ENCODE results near the gene GALNT13. TPM values are rescaled to one million over a fixed set of nuclear protein-coding genes. Genes with fewer than 3 reads are reported as not detected.

Gene GALNT13
- total and polyA plus RNA-seq, 2 donors from 2014 or later, result 0.57 TPM; not detected in 1

DNA sequence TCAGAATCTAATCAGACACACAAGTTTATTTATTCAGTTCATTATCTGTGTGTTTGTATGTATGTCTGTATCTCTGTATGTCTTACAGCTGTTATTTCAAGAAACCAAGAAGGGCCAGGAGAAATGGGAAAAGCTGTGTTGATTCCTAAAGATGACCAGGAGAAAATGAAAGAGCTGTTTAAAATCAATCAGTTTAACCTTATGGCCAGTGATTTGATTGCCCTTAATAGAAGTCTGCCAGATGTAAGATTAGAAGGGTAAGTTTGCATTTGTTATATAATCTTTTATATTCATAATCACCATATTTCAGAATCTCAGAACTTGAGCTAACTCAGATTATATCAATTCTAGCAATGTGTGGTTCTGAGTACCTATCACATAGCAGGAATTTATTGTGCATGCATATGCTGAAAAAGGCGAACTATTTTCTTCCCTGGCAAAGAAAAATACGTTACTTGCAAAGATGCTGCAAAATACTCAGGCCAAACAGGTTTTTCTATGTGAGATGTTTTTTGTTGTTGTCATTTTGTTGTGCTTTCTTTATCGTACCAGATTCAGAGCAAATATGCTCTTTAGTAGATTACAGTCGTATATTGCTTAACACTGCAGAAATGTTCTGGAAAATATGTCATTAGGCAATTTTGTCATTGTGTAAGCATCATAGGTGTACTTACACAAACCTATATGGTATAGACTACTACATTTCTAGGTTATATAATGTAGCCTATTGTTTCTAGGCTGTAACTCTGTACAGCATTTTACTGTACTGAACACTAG lies 268.7 kb downstream of the GALNT13 start:
- no peak for DNase-seq
- no peak for FAIRE-seq
- H3K4me3 ChIP-seq (ENCODE audit: low read length in 3 of 3), result no peak overlapping the region
- intact Hi-C loops (cut with DNase I), result no loop called here
- no peaks in the 10 kb centered on the region for H3K27me3 ChIP-seq (ENCODE audit: control insufficient read depth, insufficient read depth, low read length)
- no peaks in the 10 kb centered on the region for H3K9me3 ChIP-seq (ENCODE audit: control insufficient read depth in 2 of 3, insufficient read depth in 1 of 3, low read length in 3 of 3)
- H3K4me1 ChIP-seq (ENCODE audit: control insufficient read depth in 2 of 3, insufficient read depth in 2 of 3, low read depth in 1 of 3, low read length in 3 of 3), result no peaks in the 10 kb centered on the region
- TF ChIP-seq, protein P1, sequence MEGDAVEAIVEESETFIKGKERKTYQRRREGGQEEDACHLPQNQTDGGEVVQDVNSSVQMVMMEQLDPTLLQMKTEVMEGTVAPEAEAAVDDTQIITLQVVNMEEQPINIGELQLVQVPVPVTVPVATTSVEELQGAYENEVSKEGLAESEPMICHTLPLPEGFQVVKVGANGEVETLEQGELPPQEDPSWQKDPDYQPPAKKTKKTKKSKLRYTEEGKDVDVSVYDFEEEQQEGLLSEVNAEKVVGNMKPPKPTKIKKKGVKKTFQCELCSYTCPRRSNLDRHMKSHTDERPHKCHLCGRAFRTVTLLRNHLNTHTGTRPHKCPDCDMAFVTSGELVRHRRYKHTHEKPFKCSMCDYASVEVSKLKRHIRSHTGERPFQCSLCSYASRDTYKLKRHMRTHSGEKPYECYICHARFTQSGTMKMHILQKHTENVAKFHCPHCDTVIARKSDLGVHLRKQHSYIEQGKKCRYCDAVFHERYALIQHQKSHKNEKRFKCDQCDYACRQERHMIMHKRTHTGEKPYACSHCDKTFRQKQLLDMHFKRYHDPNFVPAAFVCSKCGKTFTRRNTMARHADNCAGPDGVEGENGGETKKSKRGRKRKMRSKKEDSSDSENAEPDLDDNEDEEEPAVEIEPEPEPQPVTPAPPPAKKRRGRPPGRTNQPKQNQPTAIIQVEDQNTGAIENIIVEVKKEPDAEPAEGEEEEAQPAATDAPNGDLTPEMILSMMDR (IDR thresholded peaks at IDR 0.05; ENCODE audit: borderline replicate concordance, extremely low read depth, insufficient read depth), result no peak
- H3K27ac ChIP-seq (ENCODE audit: low read depth in 2 of 2, low read length in 2 of 2), result no peak overlapping the region
- H3K9ac ChIP-seq (ENCODE audit: low read length in 3 of 3), result no peak overlapping the region
- H3K36me3 ChIP-seq (ENCODE audit: control insufficient read depth in 2 of 3, insufficient read depth in 3 of 3, low read length in 3 of 3), result no peaks in the 10 kb centered on the region

DNA sequence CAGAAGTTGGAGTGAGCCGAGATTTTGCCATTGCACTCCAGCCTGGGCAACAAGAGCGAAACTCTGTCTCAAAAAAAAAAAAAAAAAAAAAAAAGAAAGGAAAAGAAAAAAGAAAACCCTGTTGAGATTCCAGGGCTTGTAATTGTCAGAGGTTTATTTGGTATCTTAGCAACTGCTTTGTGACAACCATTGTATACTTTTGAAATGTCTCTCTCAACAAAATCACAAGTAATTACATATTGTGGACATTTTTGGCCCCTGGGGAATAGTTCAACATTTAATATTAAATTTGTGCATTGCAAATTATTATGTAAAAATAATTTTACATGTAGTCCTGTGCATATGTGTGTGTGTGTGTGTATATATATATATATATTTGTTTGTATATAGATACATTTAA lies 270.8 kb downstream of the GALNT13 start:
- H3K4me3 ChIP-seq (ENCODE audit: low read length in 3 of 3), result no peak overlapping the region
- no peaks in the 10 kb centered on the region for H3K27me3 ChIP-seq (ENCODE audit: control insufficient read depth, insufficient read depth, low read length)
- TF ChIP-seq, protein P1 (IDR thresholded peaks at IDR 0.05; ENCODE audit: borderline replicate concordance, extremely low read depth, insufficient read depth), result no peak
- intact Hi-C loops (cut with DNase I), result no loop called here
- H3K9me3 ChIP-seq (ENCODE audit: control insufficient read depth in 2 of 3, insufficient read depth in 1 of 3, low read length in 3 of 3), result no peaks in the 10 kb centered on the region
- H3K27ac ChIP-seq (ENCODE audit: low read depth in 2 of 2, low read length in 2 of 2), result no peak overlapping the region
- no peaks in the 10 kb centered on the region for H3K36me3 ChIP-seq (ENCODE audit: control insufficient read depth in 2 of 3, insufficient read depth in 3 of 3, low read length in 3 of 3)
- DNase-seq (no peak), FAIRE-seq (no peak)
- no peak overlapping the region for H3K9ac ChIP-seq (ENCODE audit: low read length in 3 of 3)
- no peaks in the 10 kb centered on the region for H3K4me1 ChIP-seq (ENCODE audit: control insufficient read depth in 2 of 3, insufficient read depth in 2 of 3, low read depth in 1 of 3, low read length in 3 of 3)

DNA sequence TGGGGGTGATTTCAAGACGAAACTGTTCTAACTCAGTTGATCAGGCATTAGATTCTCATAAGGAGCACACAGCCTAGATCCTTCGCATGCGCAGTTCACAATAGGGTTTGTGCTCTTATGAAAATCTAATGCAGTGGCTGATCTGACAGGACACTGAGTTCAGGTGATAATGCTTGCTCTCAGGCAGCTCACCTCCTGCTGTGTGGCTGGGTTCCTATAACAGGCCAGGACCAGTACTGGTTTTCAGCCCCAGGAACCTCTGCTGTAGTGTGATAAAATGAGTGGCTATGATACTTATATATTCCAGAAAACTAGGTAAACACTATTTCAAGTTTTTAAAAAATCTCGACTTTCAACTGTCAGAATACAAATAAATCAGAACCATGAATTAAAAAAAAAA lies 271.4 kb downstream of the GALNT13 start:
- H3K36me3 ChIP-seq (ENCODE audit: control insufficient read depth in 2 of 3, insufficient read depth in 3 of 3, low read length in 3 of 3), result no peaks in the 10 kb centered on the region
- H3K9ac ChIP-seq (ENCODE audit: low read length in 3 of 3), result no peak overlapping the region
- FAIRE-seq, result no peak
- H3K27ac ChIP-seq (ENCODE audit: low read depth in 2 of 2, low read length in 2 of 2), result no peak overlapping the region
- intact Hi-C loops (cut with DNase I), result no loop called here
- no peaks in the 10 kb centered on the region for H3K4me1 ChIP-seq (ENCODE audit: control insufficient read depth in 2 of 3, insufficient read depth in 2 of 3, low read depth in 1 of 3, low read length in 3 of 3)
- H3K4me3 ChIP-seq (ENCODE audit: low read length in 3 of 3), result no peak overlapping the region
- DNase-seq, result no peak
- TF ChIP-seq, protein P1 (IDR thresholded peaks at IDR 0.05; ENCODE audit: borderline replicate concordance, extremely low read depth, insufficient read depth), result no peak
- no peaks in the 10 kb centered on the region for H3K27me3 ChIP-seq (ENCODE audit: control insufficient read depth, insufficient read depth, low read length)
- H3K9me3 ChIP-seq (ENCODE audit: control insufficient read depth in 2 of 3, insufficient read depth in 1 of 3, low read length in 3 of 3), result no peaks in the 10 kb centered on the region
